ENCODE results near the gene LY6G6C. TPM values are rescaled to one million over a fixed set of nuclear protein-coding genes. Genes with fewer than 3 reads are reported as not detected.

LY6G6C gene
- total RNA-seq, 1 experiment from 2014 or later: 2.1 TPM

GRCh38 chr6:31687860-31688693 is 33.5 kb downstream of the LY6G6C start:
- Histone ChIP-seq H3K9me3 (ENCODE audit: insufficient read depth, low read depth) (no peaks in the 10 kb centered on the region), H3K9me2 (ENCODE audit: insufficient read depth) (no peaks in the 10 kb centered on the region), H3K79me2 (ENCODE audit: low read depth) (no peaks in the 10 kb centered on the region), H2AFZ (no peak overlapping the region), H3K4me3 (no peak overlapping the region), H3K27me3 (ENCODE audit: insufficient read depth, low read depth) (no peaks in the 10 kb centered on the region), H3K36me3 (ENCODE audit: low read depth) (no peaks in the 10 kb centered on the region), H3F3A (ENCODE audit: insufficient read depth, low read depth) (no peaks in the 10 kb centered on the region; the same call in 1 of the 2 replicates), H3K4me1 (replicated peaks; ENCODE audit: insufficient read depth) (no peaks in the 10 kb centered on the region; the same call in 1 of the 2 replicates), H3K4me2 (no peak overlapping the region), H4K20me1 (ENCODE audit: insufficient read depth) (no peaks in the 10 kb centered on the region), H3K27ac (no peak overlapping the region)
- TF ChIP-seq EZH2 (IDR thresholded peaks at IDR 0.05; ENCODE audit: low read depth) (no peak), CTCF (conservative IDR thresholded peaks at IDR 0.05) (no peak)
- intact Hi-C loops (cut with micrococcal nuclease; ENCODE audit: unreplicated experiment): loop anchor here (10.0 kb wide), 1 partner anchor 187 kb away; the partner anchor contains the start of gene SLC44A4
- CTCF ChIA-PET: interaction anchor here (1.0 kb wide), 1 partner anchor 50 kb away, joined by 3 read pairs; no protein-coding TSS in a partner anchor
- POLR2A ChIA-PET (ENCODE audit: unreplicated experiment): no interaction called here
- no peak for DNase-seq
- BruUV-seq (replicated peaks): no TSS peak

GRCh38 chr6:31687321-31687720 is 34.2 kb downstream of the LY6G6C start:
- H3K27ac ChIP-seq: no peak overlapping the region
- DNase-seq: no peak
- H3K4me2 ChIP-seq: no peak overlapping the region
- H3K79me2 ChIP-seq (ENCODE audit: low read depth): no peaks in the 10 kb centered on the region
- no peaks in the 10 kb centered on the region for H3K36me3 ChIP-seq (ENCODE audit: low read depth)
- ChIA-PET POLR2A (ENCODE audit: unreplicated experiment) (no interaction called here), CTCF (interaction anchor here (1.0 kb wide), 1 partner anchor 51 kb away, joined by 3 read pairs; no protein-coding TSS in a partner anchor)
- no peaks in the 10 kb centered on the region for H3K9me3 ChIP-seq (ENCODE audit: insufficient read depth, low read depth)
- no TSS peak for BruUV-seq (replicated peaks)
- no peak overlapping the region for H2AFZ ChIP-seq
- no peaks in the 10 kb centered on the region for H3K27me3 ChIP-seq (ENCODE audit: insufficient read depth, low read depth)
- no peaks in the 10 kb centered on the region for H4K20me1 ChIP-seq (ENCODE audit: insufficient read depth)
- H3K4me3 ChIP-seq: no peak overlapping the region
- TF ChIP-seq CTCF (conservative IDR thresholded peaks at IDR 0.05) (no peak), EZH2 (IDR thresholded peaks at IDR 0.05; ENCODE audit: low read depth) (no peak)
- intact Hi-C loops (cut with micrococcal nuclease; ENCODE audit: unreplicated experiment): loop anchor here (10.0 kb wide), 1 partner anchor 187 kb away; the partner anchor contains the start of gene SLC44A4
- peaks cover under 1% of the 10 kb centered on the region; the same call in 1 of the 2 replicates for H3F3A ChIP-seq (ENCODE audit: insufficient read depth, low read depth)
- no peaks in the 10 kb centered on the region for H3K9me2 ChIP-seq (ENCODE audit: insufficient read depth)
- no peaks in the 10 kb centered on the region; the same call in 1 of the 2 replicates for H3K4me1 ChIP-seq (replicated peaks; ENCODE audit: insufficient read depth)

- no peaks in the 10 kb centered on the region for H3K9me3 ChIP-seq (ENCODE audit: insufficient read depth, low read depth)
- H2AFZ ChIP-seq: no peak overlapping the region
- H4K20me1 ChIP-seq (ENCODE audit: insufficient read depth): no peaks in the 10 kb centered on the region
- BruUV-seq (replicated peaks): no TSS peak
- DNase-seq: no peak
- POLR2A ChIA-PET (ENCODE audit: unreplicated experiment): no interaction called here
- no peaks in the 10 kb centered on the region for H3K9me2 ChIP-seq (ENCODE audit: insufficient read depth)
- peaks cover 9% of the 10 kb centered on the region for H3F3A ChIP-seq (ENCODE audit: insufficient read depth, low read depth)
- no peaks in the 10 kb centered on the region for H3K36me3 ChIP-seq (ENCODE audit: low read depth)
- no peaks in the 10 kb centered on the region for H3K27me3 ChIP-seq (ENCODE audit: insufficient read depth, low read depth)
- peaks cover 7% of the 10 kb centered on the region for H3K4me1 ChIP-seq (replicated peaks; ENCODE audit: insufficient read depth)
- H3K4me3 ChIP-seq: no peak overlapping the region
- H3K79me2 ChIP-seq (ENCODE audit: low read depth): no peaks in the 10 kb centered on the region
- no peak overlapping the region for H3K4me2 ChIP-seq
- H3K27ac ChIP-seq: no peak overlapping the region
- intact Hi-C loops (cut with micrococcal nuclease; ENCODE audit: unreplicated experiment): loop anchor here (10.0 kb wide), 1 partner anchor 188 kb away; the partner anchor contains the start of gene SLC44A4
- TF ChIP-seq EZH2 (IDR thresholded peaks at IDR 0.05; ENCODE audit: low read depth) (no peak), CTCF (conservative IDR thresholded peaks at IDR 0.05) (no peak)
- CTCF ChIA-PET: no interaction called here
Observed at GRCh38 chr6:31686483-31686882, 35.1 kb downstream of the LY6G6C start.

Measured in PC-9 (cell line).